ENCODE measurements around the gene PARP3. TPM values are rescaled to one million over a fixed set of nuclear protein-coding genes. Genes with fewer than 3 reads are reported as not detected.

The PARP3 gene
- total RNA-seq, 1 donor from 2014 or later = 20.6 TPM

- Histone ChIP-seq H3K9me3 (no peaks in the 10 kb centered on the region), H3K4me3 (no peak overlapping the region), H3K27ac (no peak overlapping the region), H3K4me1 (peaks cover 16% of the 10 kb centered on the region), H3K27me3 (no peaks in the 10 kb centered on the region), H3K36me3 (peaks cover 0 to 7% of the 10 kb centered on the region in 2 donors)
- intact Hi-C loops (cut with DNase I) = no loop called here
- DNase-seq (ENCODE audit: extremely low spot score in 2 of 2) = no peak
- TF ChIP-seq POLR2AphosphoS5 (IDR thresholded peaks at IDR 0.05; ENCODE audit: insufficient read depth in 1 of 2, low read depth in 1 of 2) = no peak
- TF ChIP-seq, protein P1, sequence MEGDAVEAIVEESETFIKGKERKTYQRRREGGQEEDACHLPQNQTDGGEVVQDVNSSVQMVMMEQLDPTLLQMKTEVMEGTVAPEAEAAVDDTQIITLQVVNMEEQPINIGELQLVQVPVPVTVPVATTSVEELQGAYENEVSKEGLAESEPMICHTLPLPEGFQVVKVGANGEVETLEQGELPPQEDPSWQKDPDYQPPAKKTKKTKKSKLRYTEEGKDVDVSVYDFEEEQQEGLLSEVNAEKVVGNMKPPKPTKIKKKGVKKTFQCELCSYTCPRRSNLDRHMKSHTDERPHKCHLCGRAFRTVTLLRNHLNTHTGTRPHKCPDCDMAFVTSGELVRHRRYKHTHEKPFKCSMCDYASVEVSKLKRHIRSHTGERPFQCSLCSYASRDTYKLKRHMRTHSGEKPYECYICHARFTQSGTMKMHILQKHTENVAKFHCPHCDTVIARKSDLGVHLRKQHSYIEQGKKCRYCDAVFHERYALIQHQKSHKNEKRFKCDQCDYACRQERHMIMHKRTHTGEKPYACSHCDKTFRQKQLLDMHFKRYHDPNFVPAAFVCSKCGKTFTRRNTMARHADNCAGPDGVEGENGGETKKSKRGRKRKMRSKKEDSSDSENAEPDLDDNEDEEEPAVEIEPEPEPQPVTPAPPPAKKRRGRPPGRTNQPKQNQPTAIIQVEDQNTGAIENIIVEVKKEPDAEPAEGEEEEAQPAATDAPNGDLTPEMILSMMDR (IDR thresholded peaks at IDR 0.05) = no peak
- no peak for TF ChIP-seq POLR2A (IDR thresholded peaks at IDR 0.05)
Observed at GRCh38 chr3:51960386-51960785, 18.2 kb downstream of the PARP3 start.

GRCh38 chr3:51961011-51961410, 18.8 kb downstream of the PARP3 start:
- no peaks in the 10 kb centered on the region for H3K9me3 ChIP-seq
- H3K27ac ChIP-seq = no peak overlapping the region
- no peak overlapping the region for H3K4me3 ChIP-seq
- H3K27me3 ChIP-seq = no peaks in the 10 kb centered on the region
- intact Hi-C loops (cut with DNase I) = no loop called here
- H3K36me3 ChIP-seq = peaks cover 0 to 7% of the 10 kb centered on the region in 2 donors
- H3K4me1 ChIP-seq = peaks cover 20% of the 10 kb centered on the region
- TF ChIP-seq POLR2A (IDR thresholded peaks at IDR 0.05) (no peak), POLR2AphosphoS5 (IDR thresholded peaks at IDR 0.05; ENCODE audit: insufficient read depth in 1 of 2, low read depth in 1 of 2) (no peak)
- TF ChIP-seq, protein P1 (IDR thresholded peaks at IDR 0.05) = no peak
- DNase-seq (ENCODE audit: extremely low spot score in 2 of 2) = no peak

DNA sequence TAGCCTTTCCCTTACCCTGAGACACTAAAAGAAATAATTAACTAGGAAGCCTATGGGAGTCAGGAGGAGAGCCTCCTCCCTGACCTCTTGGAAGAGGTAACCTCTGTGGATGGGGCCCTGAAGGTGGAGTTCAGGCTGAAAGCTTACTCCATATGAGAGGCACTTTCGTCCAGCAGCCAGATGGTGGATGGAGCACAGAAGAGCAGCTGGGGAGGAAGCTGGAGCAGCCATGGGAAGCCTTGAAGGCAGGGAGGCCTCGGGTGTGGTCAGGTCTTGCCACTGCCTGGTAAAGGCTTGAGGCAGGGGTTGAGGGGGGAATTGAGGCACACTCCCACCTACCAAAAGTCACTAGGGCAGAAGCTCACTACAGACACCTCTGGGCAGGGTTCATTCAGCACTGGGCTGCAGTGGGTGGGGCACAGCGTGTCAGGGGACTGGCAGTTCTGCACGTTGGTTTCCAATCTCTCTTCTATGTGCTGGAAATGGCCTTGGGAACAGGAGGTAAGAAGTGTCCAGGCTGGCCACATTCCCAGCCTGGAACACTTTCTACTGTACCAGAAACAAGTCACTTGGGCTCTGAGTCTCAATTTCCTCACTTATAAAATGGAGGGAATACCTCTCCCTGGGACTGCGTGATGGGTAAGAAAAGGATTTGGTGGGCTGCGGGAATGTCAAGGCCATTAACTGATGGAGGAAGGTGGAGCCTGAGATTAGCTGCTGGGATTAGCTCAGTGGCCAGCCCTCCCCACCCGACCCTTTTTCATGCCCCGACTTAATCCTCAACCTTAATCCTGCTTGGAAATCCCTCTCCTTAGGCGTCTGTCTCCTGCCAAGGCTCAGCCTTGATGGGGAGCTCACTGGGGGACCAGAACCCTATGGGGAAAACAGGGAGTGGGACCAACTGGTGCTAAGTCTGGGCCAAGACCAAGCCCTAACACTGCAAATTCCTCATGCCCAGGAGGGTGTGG, 19.7 kb downstream of the PARP3 start:
- TF ChIP-seq POLR2A (IDR thresholded peaks at IDR 0.05) = no peak
- peaks cover 20% of the 10 kb centered on the region for H3K4me1 ChIP-seq
- H3K27ac ChIP-seq = no peak overlapping the region
- DNase-seq (ENCODE audit: extremely low spot score in 2 of 2) = no peak
- H3K27me3 ChIP-seq = no peaks in the 10 kb centered on the region
- intact Hi-C loops (cut with DNase I) = no loop called here
- H3K4me3 ChIP-seq = no peak overlapping the region
- peaks cover 0 to 7% of the 10 kb centered on the region in 2 donors for H3K36me3 ChIP-seq
- H3K9me3 ChIP-seq = no peaks in the 10 kb centered on the region

GRCh38 chr3:51962854-51963530, 20.8 kb downstream of the PARP3 start:
- Histone ChIP-seq H3K9me3 (no peaks in the 10 kb centered on the region), H3K27me3 (no peaks in the 10 kb centered on the region), H3K4me3 (no peak overlapping the region), H3K36me3 (peaks cover 0 to 1% of the 10 kb centered on the region in 2 donors), H3K27ac (no peak overlapping the region), H3K4me1 (peaks cover 22% of the 10 kb centered on the region)
- TF ChIP-seq POLR2AphosphoS5 (IDR thresholded peaks at IDR 0.05; ENCODE audit: insufficient read depth in 1 of 2, low read depth in 1 of 2) = no peak
- TF ChIP-seq, protein P1 (IDR thresholded peaks at IDR 0.05) = no peak
- no peak for TF ChIP-seq POLR2A (IDR thresholded peaks at IDR 0.05)
- DNase-seq (ENCODE audit: extremely low spot score in 2 of 2) = no peak
- intact Hi-C loops (cut with DNase I) = no loop called here

- H3K27me3 ChIP-seq = no peaks in the 10 kb centered on the region
- H3K9me3 ChIP-seq = no peaks in the 10 kb centered on the region
- no peak for DNase-seq (ENCODE audit: extremely low spot score in 2 of 2)
- TF ChIP-seq POLR2AphosphoS5 (IDR thresholded peaks at IDR 0.05; ENCODE audit: insufficient read depth in 1 of 2, low read depth in 1 of 2) (no peak), POLR2A (IDR thresholded peaks at IDR 0.05) (no peak)
- TF ChIP-seq, protein P1 (IDR thresholded peaks at IDR 0.05) = no peak
- no peaks in the 10 kb centered on the region for H3K36me3 ChIP-seq
- H3K27ac ChIP-seq = no peak overlapping the region
- H3K4me1 ChIP-seq = peaks cover 32% of the 10 kb centered on the region
- intact Hi-C loops (cut with DNase I) = no loop called here
- no peak overlapping the region for H3K4me3 ChIP-seq
Observed at GRCh38 chr3:51963951-51964451, 21.8 kb downstream of the PARP3 start.

Measured in vagina (tissue), 2 donors.